Activated CD4-positive, CD25-positive, alpha-beta regulatory T cell treated with anti-CD3 and anti-CD28 coated beads, Interleukin-2, amount 50 U/mL, for 24 hours (primary cell): Measurements from ENCODE around the gene LRRC61.
A peak's percentile ranks its signal among the peaks of the same experiment; 100 is the strongest.

ENCODE experiments used
- ATAC-seq, 2 donors: fragments of 150-1000 bp; cut with Tn5 transposase; one replicate each; pipeline ENCODE4 v1.10.0; 2021; ENCODE audit warnings: mild to moderate bottlenecking in 1 of 2, moderate library complexity in 1 of 2

Gene LRRC61

GRCh38 chr7:150372271-150373048 is 49.3 kb downstream of the LRRC61 start:
- ATAC-seq: no peak

DNA sequence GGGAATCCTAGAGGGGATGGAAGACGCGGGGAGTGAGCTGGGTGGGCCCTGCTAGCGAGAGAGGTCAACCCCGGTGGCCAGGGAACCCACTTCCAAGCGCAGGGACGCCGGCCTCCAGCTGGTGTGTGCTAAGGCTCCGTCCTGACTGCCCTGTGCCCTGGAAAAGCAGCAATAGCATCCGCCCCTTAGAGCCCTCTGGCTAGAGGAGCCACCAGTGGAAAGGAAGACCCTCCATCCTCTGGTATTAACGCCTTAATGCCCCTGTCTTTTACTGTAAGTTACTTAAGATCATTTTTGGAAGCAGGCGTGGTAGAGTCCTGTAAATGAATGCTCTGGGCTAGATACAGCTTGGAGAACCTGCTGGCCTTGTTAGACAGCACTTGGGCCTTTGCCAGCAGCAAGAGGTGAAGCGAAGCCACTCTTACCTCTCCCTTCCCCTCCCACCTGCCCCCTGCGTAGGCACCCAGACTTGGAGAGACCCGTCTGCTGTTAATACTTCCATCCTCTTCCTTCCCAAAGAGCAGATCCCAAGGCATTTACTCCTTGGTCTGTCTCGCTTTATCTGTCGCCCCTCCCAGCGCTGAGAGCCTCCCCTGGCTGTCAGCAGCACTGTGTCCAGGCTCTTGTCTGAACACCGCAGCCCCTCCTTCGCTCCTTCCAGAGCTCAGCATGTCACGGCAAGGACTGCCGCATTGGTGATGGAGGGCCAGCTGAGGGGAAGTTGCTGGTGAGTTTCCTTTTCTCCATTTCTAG is 50.1 kb downstream of the LRRC61 start:
- no peak for ATAC-seq

DNA sequence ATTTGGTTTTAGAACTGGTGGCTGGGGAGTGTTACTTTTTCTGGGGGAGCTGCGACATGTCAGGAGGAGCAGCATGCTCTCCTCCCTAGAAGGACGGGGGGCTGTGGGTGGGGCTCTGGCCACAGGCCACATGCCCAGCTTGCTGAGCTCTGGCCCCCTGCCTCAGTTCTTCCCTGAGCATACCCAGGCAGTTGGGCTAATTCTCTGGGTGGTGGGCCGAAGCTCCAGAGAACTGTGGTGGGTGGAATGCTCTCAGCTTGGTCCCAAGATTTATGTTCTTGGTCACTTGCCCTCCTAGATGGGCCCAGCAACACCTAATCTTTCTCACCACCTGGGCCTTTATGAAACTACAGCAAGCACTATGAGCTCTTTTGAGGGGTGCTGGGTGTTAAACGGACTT is 50.9 kb downstream of the LRRC61 start:
- no peak for ATAC-seq

DNA sequence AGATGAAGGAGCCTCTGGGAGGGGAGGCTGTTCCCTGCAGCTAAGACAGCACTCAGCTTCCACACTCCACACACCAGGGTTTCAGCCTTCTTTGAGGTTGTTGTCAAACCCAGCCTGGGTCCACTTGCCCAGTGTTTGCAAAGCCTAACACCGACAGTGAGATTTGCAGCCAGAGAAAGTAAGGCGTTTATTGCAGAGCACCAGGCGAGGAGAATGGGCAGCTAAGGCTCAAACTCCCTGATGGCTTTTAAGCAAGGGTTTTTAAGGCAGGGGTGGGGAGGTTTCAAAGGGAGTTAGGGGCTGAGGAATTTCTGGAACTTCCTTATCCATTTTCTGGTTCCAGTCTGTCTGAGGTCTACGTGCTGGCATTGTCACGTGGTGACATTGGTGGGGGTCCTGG is 51.3 kb downstream of the LRRC61 start:
- no peak for ATAC-seq

DNA sequence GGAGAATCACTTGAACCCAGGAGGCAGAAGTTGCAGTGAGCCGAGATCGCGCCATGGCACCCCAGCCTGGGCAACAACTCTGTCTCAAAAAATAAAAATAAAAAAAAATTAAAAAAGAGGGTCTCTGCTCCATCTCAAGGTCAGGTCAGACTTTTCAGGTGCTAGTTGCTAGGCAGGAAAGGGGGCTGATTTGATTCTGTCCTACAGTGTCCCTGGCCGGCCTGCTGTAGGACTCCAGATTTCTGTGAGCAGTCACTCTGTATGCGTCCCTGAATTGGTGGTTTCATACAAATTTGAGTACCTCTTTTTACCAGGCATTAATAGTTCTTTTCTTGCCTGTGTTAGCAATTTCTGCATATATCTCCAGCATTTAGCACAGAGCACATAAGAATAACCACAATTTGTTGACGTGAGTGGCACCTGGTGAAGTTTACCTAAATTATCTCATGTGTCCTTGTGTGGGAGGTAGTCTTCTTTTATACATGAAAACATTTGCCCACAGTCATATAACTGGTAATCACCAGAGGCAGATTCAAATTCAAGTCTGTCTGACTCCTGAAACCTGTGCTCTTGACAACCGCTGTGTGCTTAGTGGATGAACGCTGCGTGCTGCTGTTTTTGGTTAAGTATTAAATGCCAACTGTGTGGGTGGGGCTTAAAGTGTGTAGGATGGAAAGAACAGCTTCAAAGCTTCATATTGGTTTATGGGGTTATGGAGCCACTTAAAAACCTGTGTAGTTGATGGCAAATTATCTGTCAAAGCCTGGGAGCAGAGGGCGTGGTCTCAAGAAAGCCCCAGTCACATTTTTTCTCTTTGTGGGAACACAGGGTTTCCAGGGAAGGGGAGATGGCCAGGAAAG is 52.7 kb downstream of the LRRC61 start:
- ATAC-seq: peak; percentile 15 to 25

- ATAC-seq: no peak
Observed at GRCh38 chr7:150376560-150376959, 53.4 kb downstream of the LRRC61 start.

- no peak for ATAC-seq
Observed at GRCh38 chr7:150377196-150377595, 54.0 kb downstream of the LRRC61 start.

- ATAC-seq: no peak
Observed at GRCh38 chr7:150377635-150378034, 54.5 kb downstream of the LRRC61 start.

GRCh38 chr7:150378115-150378852 is 55.1 kb downstream of the LRRC61 start:
- ATAC-seq: no peak

- peak; percentile 98 for ATAC-seq
Observed at GRCh38 chr7:150378853-150379440, 55.8 kb downstream of the LRRC61 start, which contains the start of gene ZNF775. Gene ZNF775 (plus strand): TSS chr7:150379330. CDS start chr7:150388471, 9,141 bp downstream.

- peak in 1 of 2 donors; percentile 0 for ATAC-seq
Observed at GRCh38 chr7:150379441-150380379, 56.6 kb downstream of the LRRC61 start.

DNA sequence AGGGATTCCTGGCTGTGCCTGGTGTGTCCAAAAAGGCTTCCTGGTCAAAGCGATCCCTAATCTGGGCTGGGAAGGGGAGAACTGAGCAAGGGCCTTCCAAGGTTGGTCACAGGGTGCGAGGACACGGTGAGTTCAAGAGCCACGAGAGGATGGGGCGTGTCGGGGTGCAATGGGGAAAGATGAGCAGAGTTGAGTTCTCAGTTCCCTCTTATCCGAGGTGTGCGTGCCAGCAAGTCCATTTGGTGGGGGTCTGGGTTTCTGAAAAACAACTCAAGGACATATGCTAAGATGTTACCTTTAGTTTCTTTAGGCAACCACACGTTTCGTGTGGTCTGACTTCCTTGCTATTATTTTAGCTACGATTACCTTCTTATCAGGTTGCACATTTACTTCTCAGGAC is 57.3 kb downstream of the LRRC61 start:
- no peak for ATAC-seq

DNA sequence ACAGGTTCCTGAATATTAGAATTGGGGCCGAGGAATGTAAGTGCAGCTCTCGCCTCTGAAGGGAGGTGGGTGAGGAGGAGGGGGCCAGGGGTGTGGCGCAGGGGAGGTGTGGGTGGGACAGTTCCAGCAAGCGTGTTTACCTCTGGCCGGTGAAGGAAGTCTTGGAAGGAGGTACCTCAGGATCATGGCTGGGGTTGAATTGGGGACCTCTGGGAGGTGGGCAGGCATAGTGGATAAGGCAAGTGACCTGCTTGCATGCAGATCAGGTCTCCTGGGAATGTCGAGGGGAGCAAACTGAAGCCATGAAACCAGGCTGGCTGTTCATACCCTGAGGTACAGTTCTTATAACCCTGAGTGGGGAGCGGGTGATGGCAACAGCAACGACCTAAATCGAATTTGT is 57.9 kb downstream of the LRRC61 start:
- ATAC-seq: no peak

DNA sequence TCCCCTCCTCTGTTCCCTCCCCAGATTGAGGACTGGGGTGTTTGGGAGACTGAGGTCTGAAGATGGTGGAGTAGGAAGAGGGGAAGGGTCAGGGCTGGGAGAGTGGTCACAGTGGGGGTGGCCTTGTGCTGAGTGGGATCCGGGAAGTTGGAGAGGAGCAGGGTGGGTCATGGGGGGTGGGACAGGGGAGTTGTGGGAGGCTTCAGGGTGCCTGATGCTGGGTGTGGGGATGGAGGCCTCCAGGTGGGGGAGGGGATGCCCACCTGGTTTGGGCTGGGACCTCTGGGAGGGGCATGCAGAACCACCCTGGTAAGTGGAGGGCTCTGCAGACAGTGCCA is 58.6 kb downstream of the LRRC61 start:
- no peak for ATAC-seq

GRCh38 chr7:150382123-150382843 is 59.1 kb downstream of the LRRC61 start:
- no peak for ATAC-seq

DNA sequence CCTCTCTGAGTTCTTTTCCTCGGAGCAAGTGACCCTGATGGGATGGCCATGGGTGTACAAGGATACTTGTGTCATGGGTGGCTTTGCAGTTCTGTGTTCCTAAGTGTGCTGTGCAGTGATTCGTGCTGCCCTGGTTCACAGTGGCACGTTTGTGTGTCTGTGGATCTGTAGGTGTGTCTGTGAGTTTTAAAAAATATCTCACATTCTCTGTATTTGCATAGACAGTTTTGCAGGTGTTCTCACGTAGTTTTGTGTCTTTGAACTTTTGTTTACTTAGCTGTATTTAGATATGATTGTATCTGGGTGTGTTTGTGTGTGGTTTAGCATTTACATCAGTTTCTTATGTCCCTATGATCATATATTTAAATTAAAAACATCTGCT is 59.7 kb downstream of the LRRC61 start:
- ATAC-seq: no peak

DNA sequence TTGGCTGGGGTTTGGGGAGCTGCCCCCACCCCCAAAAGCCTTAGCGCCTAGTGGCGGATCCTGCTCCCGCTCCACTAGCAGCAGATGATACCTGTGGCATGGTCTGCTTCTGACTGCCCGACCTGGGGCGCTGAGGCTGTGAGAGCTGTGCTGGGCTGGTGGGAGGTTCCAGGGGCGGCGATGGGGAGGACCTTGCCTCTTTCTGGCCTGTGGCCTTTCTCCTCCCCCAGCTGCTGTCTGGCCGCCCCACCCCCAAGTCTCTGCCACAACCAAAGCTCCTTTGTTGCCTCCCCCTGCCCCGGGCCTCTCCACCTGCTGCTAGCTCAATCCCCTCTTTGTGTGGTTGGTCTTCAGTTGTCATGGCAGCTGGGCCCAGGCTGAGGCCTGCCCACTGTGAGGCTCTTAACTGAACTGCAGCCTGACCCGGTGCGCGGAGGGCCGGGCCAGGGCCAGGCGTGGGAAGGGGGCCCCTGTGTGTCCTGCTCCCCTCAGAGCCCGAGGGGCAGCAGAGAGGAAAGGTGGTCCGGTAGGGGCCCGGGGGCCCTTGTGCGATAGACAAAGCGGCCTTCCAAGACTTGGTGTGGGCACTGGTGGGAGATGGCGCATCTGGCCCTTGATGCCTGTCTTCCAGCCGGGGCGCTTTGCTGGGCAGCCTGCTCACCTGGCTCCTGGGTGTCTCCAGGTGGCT is 60.7 kb downstream of the LRRC61 start:
- ATAC-seq: no peak

DNA sequence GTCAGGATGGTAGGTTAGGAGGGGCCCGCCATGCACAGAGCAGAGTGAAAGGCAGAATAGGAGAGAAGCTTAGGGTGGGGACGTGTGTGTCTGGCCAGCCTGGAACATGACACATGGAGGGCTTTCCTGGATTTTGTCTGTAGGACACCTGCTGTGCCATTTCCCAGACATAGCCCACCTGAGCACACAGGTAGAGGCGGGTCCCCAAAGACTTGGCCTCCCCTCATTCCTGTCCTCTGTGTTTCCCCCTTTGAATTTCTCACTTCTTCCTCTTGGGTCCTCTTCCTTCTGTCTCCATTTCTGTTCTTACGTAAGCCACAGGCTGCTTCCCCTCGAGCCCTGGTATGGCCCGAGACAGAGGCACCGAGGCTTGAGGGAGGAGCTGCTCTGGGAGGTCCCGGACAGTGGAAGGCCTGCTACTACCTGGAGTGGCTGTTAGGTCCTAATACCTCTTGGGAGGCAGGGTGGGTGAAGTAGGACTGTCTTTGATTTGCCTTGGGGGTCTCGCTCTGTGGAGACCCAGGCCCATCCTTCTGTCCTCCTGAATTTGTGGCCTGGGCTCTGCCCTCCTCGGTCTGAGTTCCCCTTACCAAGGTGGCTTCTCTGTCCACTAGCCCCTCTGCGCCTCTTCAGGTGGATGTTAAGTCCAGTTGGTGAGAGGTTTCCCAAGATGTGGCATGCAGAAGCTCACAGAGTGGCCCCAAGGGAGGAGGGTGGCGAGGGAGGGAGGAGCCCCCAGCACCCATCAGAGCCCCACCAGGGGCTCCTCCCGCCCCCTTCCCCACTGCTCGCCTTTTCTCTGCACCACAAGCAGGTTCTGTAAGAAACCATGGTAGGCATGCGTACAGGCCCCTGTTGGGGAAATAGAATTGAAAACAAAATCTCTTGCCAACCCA is 61.5 kb downstream of the LRRC61 start:
- ATAC-seq: no peak

GRCh38 chr7:150385302-150385723 is 62.2 kb downstream of the LRRC61 start:
- no peak for ATAC-seq
